Measurements from ENCODE around the gene CNN2.
"Not testable (repeated sequence)": the region's sequence is repeated elsewhere in the genome, so short reads cannot be mapped to it uniquely, and the experiment has no call there.

Gene CNN2

GRCh38 chr19:1010586-1011510 is 15.6 kb upstream of the CNN2 start:
- DNase-seq (ENCODE audit: low read depth): no peak

GRCh38 chr19:1011831-1012333 is 14.5 kb upstream of the CNN2 start:
- DNase-seq (ENCODE audit: low read depth): no peak

GRCh38 chr19:1012334-1012733 is 14.1 kb upstream of the CNN2 start:
- DNase-seq (ENCODE audit: low read depth): no peak

- no peak for DNase-seq (ENCODE audit: low read depth)
Measured at GRCh38 chr19:1013218-1013617, 13.2 kb upstream of the CNN2 start.

GRCh38 chr19:1014161-1015060 is 12.0 kb upstream of the CNN2 start:
- DNase-seq (ENCODE audit: low read depth): no peak

- DNase-seq (ENCODE audit: low read depth): no peak
Measured at GRCh38 chr19:1015061-1015781, 11.2 kb upstream of the CNN2 start.

- DNase-seq (ENCODE audit: low read depth): no peak
Measured at GRCh38 chr19:1015782-1016646, 10.4 kb upstream of the CNN2 start.

GRCh38 chr19:1016647-1017114 is 9.7 kb upstream of the CNN2 start:
- DNase-seq (ENCODE audit: low read depth): no peak

- DNase-seq (ENCODE audit: low read depth): no peak
Measured at GRCh38 chr19:1017115-1017905, 9.1 kb upstream of the CNN2 start.

- DNase-seq (ENCODE audit: low read depth): no peak
Measured at GRCh38 chr19:1017906-1018305, 8.5 kb upstream of the CNN2 start.

- no peak for DNase-seq (ENCODE audit: low read depth)
Measured at GRCh38 chr19:1018393-1018792, 8.0 kb upstream of the CNN2 start.

GRCh38 chr19:1018932-1019615 is 7.3 kb upstream of the CNN2 start:
- DNase-seq (ENCODE audit: low read depth): no peak

GRCh38 chr19:1019616-1019961 is 6.8 kb upstream of the CNN2 start:
- no peak for DNase-seq (ENCODE audit: low read depth)

- DNase-seq (ENCODE audit: low read depth): no peak
Measured at GRCh38 chr19:1019980-1020867, 6.2 kb upstream of the CNN2 start.

GRCh38 chr19:1020868-1021425 is 5.5 kb upstream of the CNN2 start, which contains the start of gene TMEM259:
Gene TMEM259 (minus strand): TSS chr19:1021123. CDS start chr19:1020996, 127 bp downstream.
- DNase-seq (ENCODE audit: low read depth): peak; percentile 97

GRCh38 chr19:1023883-1024188 is 2.6 kb upstream of the CNN2 start:
- DNase-seq (ENCODE audit: low read depth): not testable (repeated sequence)

- not testable (repeated sequence) for DNase-seq (ENCODE audit: low read depth)
Measured at GRCh38 chr19:1025080-1025479, 1.3 kb upstream of the CNN2 start.

Measured in stimulated activated CD4-positive, alpha-beta T cell treated with anti-CD3 and anti-CD28 coated beads, Interleukin-2, amount 100 ng/mL, for 4 hours (primary cell).